ENCODE results near the gene PTPRE.

- TF ChIP-seq POLR2AphosphoS5 (IDR thresholded peaks at IDR 0.05) (no peak), CTCF (IDR thresholded peaks at IDR 0.05; ENCODE audit: poor library complexity, severe bottlenecking) (no peak), RAD21 (conservative IDR thresholded peaks at IDR 0.05) (no peak), TAF1 (IDR thresholded peaks at IDR 0.05; ENCODE audit: low read depth) (no peak), EZH2 (IDR thresholded peaks at IDR 0.05; ENCODE audit: borderline replicate concordance, insufficient read depth, low read length, poor library complexity, severe bottlenecking) (no peak), EP300 (conservative IDR thresholded peaks at IDR 0.05; ENCODE audit: poor library complexity, severe bottlenecking) (no peak)
These were observed 34.1 kb downstream of the PTPRE start for GRCh38 chr10:127940866-127941640.

All from neural cell (in vitro differentiated cells).